ENCODE measurements around the gene LRRC43.

LRRC43 gene

GRCh38 chr12:122182887-122183587 lies at the start of gene LRRC43:
TSS of gene LRRC43 (plus strand) at chr12:122183123. CDS start at chr12:122183145, 22 bp downstream.
- no peak for DNase-seq (ENCODE audit: low spot score)

DNA sequence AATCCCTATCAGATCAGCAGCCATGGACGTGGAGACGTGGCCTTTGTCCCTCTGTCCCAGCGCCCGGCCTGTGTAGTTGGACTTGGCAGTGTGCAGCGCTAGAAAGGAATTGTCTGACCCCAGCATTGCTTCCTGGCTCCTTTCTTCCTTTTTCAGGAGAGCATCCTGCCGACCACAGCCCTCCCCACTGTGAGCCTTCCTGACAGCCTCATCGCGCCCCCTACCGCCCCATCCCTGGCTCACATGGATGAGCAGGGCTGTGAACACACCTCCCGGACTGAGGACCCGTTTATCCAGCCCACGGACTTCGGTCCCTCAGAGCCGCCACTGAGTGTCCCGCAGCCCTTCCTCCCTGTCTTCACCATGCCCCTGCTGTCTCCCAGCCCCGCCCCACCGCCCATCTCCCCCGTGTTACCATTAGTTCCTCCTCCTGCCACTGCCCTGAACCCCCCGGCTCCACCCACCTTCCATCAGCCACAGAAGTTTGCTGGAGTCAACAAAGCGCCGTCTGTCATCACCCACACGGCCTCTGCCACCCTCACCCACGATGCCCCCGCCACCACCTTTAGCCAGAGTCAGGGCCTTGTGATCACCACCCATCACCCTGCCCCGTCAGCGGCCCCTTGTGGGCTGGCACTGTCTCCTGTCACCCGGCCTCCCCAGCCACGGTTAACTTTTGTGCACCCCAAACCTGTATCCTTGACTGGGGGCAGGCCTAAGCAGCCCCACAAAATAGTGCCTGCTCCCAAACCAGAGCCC lies 49.6 kb upstream of the LRRC43 start:
- DNase-seq (ENCODE audit: low spot score), result no peak

- no peak for DNase-seq (ENCODE audit: low spot score)
Observed at GRCh38 chr12:122135437-122136031, 47.4 kb upstream of the LRRC43 start.

- DNase-seq (ENCODE audit: low spot score), result no peak
Observed at GRCh38 chr12:122137229-122137628, 45.7 kb upstream of the LRRC43 start.

DNA sequence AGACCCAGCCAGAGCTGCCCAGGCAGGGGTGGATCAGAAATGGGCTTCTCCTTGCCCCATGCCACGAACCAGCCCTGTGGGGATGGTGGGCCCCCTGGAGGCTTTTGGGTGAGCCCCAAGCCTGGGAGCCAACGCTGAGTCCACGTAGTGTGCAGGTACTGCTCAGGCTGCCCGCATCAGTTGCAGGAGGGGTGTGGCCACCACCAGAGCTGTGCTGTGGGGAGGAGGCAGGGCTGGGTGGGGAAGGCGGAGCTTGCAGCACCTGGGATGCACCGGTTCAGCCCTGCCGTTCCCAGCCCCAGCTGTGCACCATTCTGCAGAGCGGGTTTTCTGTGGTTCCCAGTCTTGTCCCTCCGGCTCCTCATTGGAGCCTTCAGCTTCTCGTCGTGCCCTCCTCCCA lies 45.2 kb upstream of the LRRC43 start:
- DNase-seq (ENCODE audit: low spot score), result no peak

GRCh38 chr12:122138181-122138580 lies 44.7 kb upstream of the LRRC43 start:
- DNase-seq (ENCODE audit: low spot score), result no peak

DNA sequence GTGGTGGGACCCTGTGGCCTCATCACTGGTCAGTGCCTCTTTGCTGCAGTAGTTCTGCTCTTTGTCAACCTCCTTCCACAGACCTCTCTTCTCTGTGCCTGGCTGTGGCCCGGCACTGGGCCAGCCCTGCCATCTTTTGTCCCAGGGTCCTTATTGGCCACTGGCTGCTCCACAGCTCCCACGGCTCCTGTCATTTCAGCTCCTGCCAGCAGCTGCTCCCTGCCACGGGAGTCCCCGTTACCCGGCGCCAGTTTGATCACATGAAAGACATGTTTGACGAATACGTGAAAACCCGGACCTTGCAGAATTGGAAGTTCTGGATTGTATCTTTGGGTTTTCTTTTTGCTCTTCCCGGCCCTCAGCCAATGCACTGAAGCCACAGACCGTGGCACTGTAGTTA lies 44.3 kb upstream of the LRRC43 start:
- no peak for DNase-seq (ENCODE audit: low spot score)

GRCh38 chr12:122139266-122139665 lies 43.7 kb upstream of the LRRC43 start:
- no peak for DNase-seq (ENCODE audit: low spot score)

DNA sequence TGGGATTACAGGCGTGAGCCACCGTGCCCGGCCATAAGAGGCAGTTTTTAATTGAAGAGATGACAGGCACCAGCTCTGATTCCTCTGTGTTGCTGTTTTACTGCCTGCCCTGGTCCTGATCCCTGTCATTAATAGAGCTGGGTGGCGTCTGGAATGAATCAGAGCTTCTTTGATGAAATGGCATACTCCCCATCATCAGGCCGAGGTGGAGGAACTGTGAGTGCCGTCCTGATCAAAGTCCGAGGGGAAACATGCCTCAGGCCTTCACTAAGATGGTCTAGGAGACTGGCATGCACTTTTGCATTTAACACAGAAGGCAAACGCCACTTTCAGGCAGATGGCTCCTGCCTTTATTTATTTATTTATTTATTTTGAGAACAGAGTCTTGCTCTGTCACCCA lies 43.0 kb upstream of the LRRC43 start:
- DNase-seq (ENCODE audit: low spot score), result no peak

GRCh38 chr12:122140467-122141257 lies 42.3 kb upstream of the LRRC43 start:
- DNase-seq (ENCODE audit: low spot score), result no peak

DNA sequence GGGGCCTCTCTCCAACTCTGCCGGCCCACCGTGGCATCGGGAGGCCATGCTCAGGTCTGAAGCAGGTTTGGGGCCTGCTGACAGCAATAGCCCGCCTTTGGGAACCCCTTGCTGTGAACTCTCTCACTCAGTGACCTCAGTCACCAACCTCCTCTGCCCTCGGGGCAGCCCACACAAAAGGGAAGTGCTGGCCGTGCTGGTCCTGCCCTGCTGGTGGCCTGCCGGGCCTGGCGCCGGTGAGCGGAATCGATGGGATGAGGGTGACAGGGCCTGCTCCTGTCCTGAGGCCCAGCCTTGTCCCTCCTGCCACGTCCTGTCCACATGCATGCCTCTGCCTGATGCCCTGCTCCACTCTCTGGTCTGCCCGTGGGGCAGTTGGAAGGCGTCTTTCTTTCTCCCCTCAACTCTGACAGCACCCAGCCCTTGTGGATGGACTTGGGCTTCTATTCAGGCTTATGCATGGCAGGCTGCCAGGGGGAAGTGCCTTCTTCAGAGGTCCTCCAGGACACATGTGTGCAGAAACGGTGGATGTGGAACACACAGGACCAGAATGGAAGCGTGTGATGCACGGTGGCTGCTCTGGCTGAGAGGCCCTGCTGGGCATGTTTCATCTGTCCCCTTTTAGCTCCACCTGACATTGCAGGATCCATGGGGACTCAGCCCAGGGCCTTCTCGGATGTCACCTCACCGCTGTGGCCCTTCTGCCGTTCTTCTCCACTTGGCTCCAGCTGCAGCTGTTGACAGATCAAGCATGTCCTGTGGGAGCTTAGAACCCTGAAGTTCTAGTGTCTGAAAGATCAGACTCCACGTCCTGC lies 40.8 kb upstream of the LRRC43 start:
- no peak for DNase-seq (ENCODE audit: low spot score)

GRCh38 chr12:122142857-122143256 lies 40.1 kb upstream of the LRRC43 start:
- no peak for DNase-seq (ENCODE audit: low spot score)

GRCh38 chr12:122144885-122145284 lies 38.0 kb upstream of the LRRC43 start:
- DNase-seq (ENCODE audit: low spot score), result no peak

DNA sequence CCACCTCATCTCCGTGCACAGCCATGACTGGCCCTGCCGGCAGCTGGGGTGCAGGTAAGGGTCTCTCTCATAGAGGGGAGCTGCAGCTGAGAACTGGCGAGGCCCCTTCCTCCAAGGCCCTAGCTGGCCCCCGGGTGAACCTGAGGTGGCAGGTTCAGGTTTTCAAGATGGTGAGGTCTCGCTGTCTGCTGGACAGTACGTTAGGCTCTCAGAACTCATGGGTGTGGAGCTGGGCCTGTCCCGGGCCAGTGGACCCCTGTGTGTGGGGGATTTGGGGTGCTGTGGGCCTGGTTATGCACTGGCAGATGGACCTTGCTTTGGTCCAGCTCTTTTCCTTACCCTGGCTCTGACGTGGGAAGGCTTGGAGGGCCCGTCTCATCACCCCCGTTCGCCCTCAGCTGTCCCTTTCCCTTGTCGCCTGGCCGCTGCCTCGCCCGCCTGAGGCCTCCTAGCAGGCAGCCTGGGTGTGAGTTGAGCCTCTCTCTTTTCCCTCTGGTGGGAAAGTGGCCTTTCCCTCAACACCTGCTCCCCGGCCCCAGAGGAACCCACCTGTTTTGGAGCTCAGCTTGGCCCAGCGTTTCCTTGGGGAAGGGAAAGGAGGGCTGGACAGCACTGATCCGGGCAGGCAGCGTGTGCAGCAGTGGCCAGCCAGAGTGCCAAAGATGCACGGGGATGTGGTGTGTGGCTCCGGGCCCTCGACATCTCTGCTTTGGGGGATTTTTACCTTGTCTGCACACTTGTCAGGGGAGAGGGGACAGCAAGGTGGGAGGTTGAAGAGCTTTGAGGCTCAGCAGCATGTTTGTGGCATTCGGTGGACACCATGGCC lies 37.2 kb upstream of the LRRC43 start:
- no peak for DNase-seq (ENCODE audit: low spot score)

- no peak for DNase-seq (ENCODE audit: low spot score)
Observed at GRCh38 chr12:122147514-122148290, 35.2 kb upstream of the LRRC43 start.

DNA sequence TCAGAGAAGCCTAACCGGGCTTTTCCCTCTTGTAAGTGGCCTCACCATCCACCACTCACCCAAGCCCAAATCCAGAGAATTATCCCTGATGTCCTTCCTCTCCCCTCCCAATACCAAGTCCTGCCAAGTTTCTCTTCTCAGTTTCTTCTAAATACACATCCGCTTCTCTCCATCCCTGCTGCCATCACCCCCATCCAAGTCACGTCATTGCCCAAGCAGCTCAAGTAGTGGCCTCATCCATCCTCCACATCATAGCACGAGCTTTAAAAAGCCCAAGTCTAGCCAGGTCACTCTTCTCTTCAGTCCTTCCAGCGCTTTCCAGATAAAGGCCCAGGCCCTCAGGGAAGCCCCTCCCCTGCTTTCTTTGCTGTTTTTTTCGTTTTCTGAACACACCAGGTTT lies 34.3 kb upstream of the LRRC43 start:
- no peak for DNase-seq (ENCODE audit: low spot score)

GRCh38 chr12:122150127-122150681 lies 32.7 kb upstream of the LRRC43 start:
- DNase-seq (ENCODE audit: low spot score), result no peak

DNA sequence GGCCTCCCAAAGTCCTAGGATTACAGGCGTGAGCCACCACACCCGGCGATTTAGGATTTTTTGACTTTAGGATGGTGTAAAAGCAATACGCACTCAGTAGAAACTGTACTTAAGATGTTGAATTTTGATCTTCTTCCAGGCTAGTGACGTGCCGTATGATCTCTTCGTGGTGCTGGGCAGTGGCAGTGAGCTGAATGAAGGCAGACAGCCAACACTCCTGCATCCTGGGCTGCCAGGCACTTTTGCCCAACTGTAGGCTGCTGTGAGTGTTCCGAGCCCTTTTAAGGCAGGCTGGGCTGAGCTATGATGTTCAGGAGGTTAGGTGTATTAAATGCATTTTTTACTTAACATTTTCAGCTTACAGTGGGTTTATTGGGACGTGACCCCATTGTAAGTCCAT lies 30.2 kb upstream of the LRRC43 start:
- DNase-seq (ENCODE audit: low spot score), result no peak

- no peak for DNase-seq (ENCODE audit: low spot score)
Observed at GRCh38 chr12:122155705-122156104, 27.2 kb upstream of the LRRC43 start.
